Right atrium auricular region (tissue), 2 donors: ENCODE measurements around the gene DYSF. TPM values are rescaled to one million over a fixed set of nuclear protein-coding genes. Genes with fewer than 3 reads are reported as not detected.

Experiments
- DNase-seq: peaks from one replicate; pipeline ENCODE4 v3.0.0-alpha.2; 2019; ENCODE audit warnings: low spot score
- H3K27ac ChIP-seq, 2 donors: fragments of 200-600 bp; sonication (generic); 1 replicate in 1 of 2; 2 replicates in 1 of 2; pipeline ENCODE4 v1.5.1; 2016 to 2019
- H3K27me3 ChIP-seq, 2 donors: fragments of 200-600 bp; sonication (generic); one replicate each; pipeline versions ENCODE4 v1.5.1 to v1.6.0; 2017 to 2019
- H3K36me3 ChIP-seq: fragments of 200-600 bp; sonication (generic); one replicate; pipeline ENCODE4 v1.5.1; 2016
- H3K4me1 ChIP-seq, 2 donors: fragments of 200-600 bp; sonication (generic); one replicate each; pipeline versions ENCODE4 v1.5.1 to v1.6.0; 2017 to 2019
- H3K4me3 ChIP-seq, 2 donors: fragments of 200-600 bp; sonication (generic); 1 replicate in 1 of 2; 2 replicates in 1 of 2; pipeline ENCODE4 v1.5.1; 2017 to 2019; ENCODE audit warnings: mild to moderate bottlenecking in 1 of 2, moderate library complexity in 1 of 2
- H3K9me3 ChIP-seq, 2 donors: fragments of 200-600 bp; sonication (generic); one replicate each; pipeline ENCODE4 v1.5.1; 2019
- CTCF ChIP-seq, 2 donors: fragments of 200-600 bp; sonication (generic); IDR thresholded peaks; one replicate each; pipeline ENCODE4 v1.5.1; 2019; ENCODE audit warnings: antibody characterized with exemption in 2 of 2
- total RNA-seq, 2 donors: library from RNA; depleted of rRNA; stranded (reverse); fragments of >200 nt; gene quantifications; one replicate each; pipeline ENCODE4 v1.1.0, GENCODE V29; 2016

DYSF gene
- total RNA-seq, 2 donors from 2014 or later, result 31.3 to 52.1 TPM

- Histone ChIP-seq H3K27me3 (no peaks in the 10 kb centered on the region), H3K4me3 (no peak overlapping the region), H3K4me1 (peaks cover 0 to 70% of the 10 kb centered on the region in 2 donors), H3K9me3 (no peaks in the 10 kb centered on the region), H3K27ac (peak overlapping the region; percentile 76 to 94), H3K36me3 (no peaks in the 10 kb centered on the region)
- TF ChIP-seq CTCF (IDR thresholded peaks at IDR 0.05), result no peak
- DNase-seq, result no peak
Observed at GRCh38 chr2:71705171-71705960, 252.0 kb downstream of the DYSF start.

- peak overlapping the region; percentile 76 to 94 for H3K27ac ChIP-seq
- H3K4me1 ChIP-seq, result peaks cover 0 to 70% of the 10 kb centered on the region in 2 donors
Observed at GRCh38 chr2:71706121-71706520, 252.8 kb downstream of the DYSF start.

GRCh38 chr2:71706836-71707235 lies 253.5 kb downstream of the DYSF start:
- Histone ChIP-seq H3K4me1 (peaks cover 0 to 64% of the 10 kb centered on the region in 2 donors), H3K36me3 (no peaks in the 10 kb centered on the region), H3K9me3 (no peaks in the 10 kb centered on the region), H3K27me3 (no peaks in the 10 kb centered on the region), H3K4me3 (no peak overlapping the region), H3K27ac (peak overlapping the region; percentile 76 to 94)
- no peak for TF ChIP-seq CTCF (IDR thresholded peaks at IDR 0.05)
- no peak for DNase-seq

More at GRCh38 chr2:71706121-71706520, 252.8 kb downstream of the DYSF start:
- H3K36me3 ChIP-seq, result no peaks in the 10 kb centered on the region
- no peaks in the 10 kb centered on the region for H3K27me3 ChIP-seq
- H3K4me3 ChIP-seq, result no peak overlapping the region
- no peak for TF ChIP-seq CTCF (IDR thresholded peaks at IDR 0.05)
- DNase-seq, result no peak
- H3K9me3 ChIP-seq, result no peaks in the 10 kb centered on the region

- Histone ChIP-seq H3K27me3 (no peaks in the 10 kb centered on the region), H3K9me3 (no peaks in the 10 kb centered on the region), H3K4me3 (no peak overlapping the region), H3K27ac (no peak overlapping the region), H3K36me3 (no peaks in the 10 kb centered on the region), H3K4me1 (peaks cover 0 to 52% of the 10 kb centered on the region in 2 donors)
- no peak for DNase-seq
- TF ChIP-seq CTCF (IDR thresholded peaks at IDR 0.05), result no peak
Observed at GRCh38 chr2:71710367-71711132, 257.2 kb downstream of the DYSF start.

GRCh38 chr2:71711133-71711855 lies 257.9 kb downstream of the DYSF start:
- no peak for DNase-seq
- no peak for TF ChIP-seq CTCF (IDR thresholded peaks at IDR 0.05)
- Histone ChIP-seq H3K4me3 (no peak overlapping the region), H3K27me3 (no peaks in the 10 kb centered on the region), H3K4me1 (peaks cover 0 to 52% of the 10 kb centered on the region in 2 donors), H3K9me3 (no peaks in the 10 kb centered on the region), H3K36me3 (no peaks in the 10 kb centered on the region), H3K27ac (no peak overlapping the region)
